ENCODE results near the gene RPL28.
A peak's percentile ranks its signal among the peaks of the same experiment; 100 is the strongest.

The RPL28 gene

DNA sequence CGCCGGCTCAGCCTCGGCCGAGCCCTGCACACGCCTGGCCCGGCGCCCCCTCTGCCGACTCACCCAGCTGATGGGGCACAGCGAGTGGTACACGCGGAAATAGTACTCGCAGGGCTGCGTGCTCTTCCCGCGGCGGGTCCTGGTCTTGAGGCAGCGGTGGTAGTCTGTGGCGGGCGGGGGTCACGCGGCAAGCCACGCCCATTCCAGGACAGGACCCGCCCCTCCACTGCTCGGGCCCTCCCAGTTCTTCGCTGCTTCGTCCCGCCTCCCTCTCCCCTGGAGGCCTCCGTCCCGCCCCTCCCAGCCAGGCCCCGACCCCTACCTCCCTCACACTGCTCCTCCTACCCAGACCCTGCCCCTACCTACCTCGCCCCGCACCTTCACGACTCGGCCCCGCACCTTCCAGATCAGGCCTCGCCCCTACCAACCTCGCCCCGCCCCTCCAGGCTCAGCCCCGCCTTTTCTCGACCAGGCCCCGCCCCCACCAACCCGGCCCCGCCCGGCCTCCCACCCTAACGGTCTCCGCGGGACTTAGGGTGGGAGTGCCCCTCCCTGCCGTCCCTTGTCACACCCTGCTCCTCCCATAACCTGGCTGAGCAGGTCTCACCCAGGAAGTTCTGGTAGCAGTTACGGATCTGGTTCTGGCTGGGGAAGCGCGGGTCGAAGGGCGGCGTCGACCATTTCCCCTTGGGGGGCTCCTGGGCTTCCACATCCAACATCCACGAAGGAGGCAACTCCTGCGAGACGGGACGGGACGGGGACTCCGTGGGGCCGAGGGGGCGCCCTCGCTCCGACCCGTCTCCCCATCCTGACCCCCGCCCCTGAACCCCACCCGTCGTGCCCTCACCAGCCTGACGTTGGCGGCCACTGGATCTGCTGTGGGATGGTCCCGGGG is 31.7 kb upstream of the RPL28 start:
- peak; percentile 43 for DNase-seq

DNA sequence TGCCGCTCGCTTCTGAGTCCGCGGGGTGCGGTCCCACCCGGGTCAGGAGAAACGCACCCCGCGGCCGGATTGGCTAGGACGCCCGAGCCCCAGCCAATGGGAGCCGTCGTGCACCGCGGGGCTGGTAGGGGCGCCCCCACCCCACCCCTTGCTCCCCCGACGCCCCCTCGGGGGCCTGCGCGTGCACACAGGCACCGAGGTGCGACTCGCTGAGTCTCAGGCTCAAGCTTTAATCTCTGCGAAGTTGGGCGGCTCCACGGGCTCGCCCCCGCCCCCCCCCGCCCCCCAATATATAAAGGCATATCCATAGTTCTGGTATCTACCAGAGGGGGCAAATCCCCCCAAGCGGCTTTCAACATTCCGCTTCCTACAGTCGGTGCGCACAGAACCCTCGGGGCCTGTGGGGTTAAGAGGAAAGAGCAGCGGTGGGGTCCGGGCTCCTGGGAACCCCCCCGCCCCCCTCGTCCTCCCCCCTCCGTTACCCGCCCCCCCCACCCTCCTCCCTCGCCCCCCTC is 31.0 kb upstream of the RPL28 start, which contains the start of gene COX6B2:
Gene COX6B2, minus strand, starts transcription at position 22 of the 515 bp plus-strand sequence. CDS start 198 bp downstream, outside the sequence.
- DNase-seq = no peak

DNA sequence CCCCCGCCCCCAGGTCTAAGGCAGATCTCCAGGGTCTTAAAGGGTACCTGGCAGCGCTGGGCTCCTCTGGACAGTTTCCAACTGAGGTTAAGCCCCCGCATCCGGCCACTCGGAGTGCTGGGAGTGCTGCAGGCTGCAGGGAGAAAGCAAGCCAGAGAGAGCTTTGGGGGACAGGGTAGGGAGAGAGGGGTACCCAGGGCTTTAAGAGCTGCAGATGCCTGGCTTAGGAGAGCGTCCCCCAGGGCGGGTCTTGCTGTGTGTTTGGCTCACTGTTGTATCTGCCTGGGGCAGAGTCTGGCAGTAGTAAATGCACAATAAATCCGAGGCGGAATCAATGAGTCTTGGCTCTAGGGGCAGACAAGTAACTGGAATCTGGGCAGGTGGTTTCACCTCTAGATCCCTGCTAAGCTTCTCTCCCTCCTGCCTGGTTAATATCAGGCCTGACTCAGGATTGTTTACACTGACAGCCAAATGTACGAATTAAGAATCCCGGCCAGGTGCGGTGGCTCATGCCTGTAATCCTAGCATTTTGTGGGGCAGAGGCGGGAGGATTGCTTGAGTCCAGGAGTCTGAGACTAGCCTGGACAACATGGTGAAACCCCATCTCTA is 30.4 kb upstream of the RPL28 start:
- DNase-seq = no peak

DNA sequence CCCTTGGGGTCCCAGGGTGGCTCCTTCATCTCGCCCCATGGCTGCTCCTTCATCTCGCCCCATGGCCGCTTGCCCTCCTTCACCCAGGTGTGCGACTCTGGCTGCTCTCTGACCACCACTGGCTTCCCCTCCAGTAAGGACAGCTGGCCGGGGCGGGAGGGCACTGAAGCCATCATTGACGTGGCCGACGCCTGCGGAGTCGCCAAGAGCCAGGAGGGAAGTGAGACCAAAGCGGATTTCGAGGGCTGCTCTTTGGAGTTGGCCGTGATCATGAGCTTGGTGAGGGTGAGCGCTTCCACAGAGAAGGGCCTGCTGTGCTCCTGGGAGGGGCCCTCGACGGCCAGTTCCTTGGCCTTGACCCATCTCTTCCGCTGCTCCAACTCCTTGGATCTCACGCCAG is 27.2 kb upstream of the RPL28 start:
- no peak for DNase-seq

DNA sequence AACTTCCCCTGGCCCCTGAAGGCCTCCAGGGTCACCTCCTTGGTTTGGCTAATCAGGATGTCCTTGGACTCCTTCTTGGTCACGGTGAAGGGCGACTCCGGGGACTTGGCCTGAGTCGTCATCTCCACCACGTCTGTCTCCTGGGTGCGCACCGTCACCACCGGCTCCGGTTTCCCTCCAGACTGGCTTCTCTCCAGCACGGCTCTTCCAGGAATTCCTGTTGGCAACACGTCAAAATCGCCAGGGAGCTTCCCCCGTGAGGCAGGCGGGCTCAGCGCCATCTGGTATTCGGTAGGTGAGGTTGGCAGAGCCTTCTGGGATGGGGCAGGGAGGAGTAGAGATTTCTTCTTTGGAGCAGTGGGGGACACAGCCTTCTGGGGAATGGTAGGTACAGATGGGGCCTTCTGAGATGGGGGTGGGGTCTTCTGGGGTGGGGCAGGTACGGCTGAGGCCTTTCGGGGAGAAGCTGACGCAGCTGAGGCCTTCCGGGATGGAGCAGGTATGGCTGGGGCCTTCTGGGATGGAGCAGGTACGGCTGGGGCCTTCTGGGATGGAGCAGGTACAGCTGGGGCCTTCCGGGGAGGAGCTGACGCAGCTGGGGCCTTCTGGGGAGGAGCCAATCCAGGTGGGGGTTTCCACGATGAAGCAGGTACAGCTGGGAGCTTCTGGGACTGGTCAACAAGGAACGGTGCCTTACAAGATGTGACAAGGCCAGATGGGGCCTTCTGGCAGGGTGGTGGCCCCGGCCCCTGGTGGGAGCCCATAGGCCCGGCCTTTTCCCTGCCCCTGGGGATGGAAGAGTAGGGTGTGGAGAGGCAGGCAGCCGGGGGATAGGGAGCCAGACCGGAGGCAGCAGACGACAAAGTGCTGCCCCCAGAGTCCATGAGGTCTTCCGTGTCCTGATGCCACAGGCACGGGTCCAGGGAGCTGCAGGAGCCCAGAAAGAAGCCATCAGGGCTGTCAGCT is 26.5 kb upstream of the RPL28 start:
- DNase-seq = no peak

DNA sequence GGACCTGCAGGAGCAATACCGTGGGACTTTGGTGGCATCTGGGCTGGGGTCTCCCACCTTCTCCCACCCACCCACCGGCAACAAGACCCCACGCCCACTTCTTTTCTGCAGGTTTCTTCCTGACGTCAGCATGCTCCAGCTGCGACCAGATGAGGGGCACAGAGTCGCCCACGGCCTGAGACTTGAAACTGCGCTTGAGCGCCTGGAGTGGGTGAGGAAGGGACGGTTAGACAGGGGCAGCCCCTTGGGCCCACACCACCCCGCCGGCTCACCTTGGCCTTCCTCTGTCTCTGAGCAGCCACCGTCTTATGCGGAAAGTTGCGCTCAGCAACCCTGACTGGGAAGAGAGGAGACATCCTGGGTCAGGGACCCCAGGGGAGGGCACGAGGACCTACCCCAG is 24.8 kb upstream of the RPL28 start:
- no peak for DNase-seq

DNA sequence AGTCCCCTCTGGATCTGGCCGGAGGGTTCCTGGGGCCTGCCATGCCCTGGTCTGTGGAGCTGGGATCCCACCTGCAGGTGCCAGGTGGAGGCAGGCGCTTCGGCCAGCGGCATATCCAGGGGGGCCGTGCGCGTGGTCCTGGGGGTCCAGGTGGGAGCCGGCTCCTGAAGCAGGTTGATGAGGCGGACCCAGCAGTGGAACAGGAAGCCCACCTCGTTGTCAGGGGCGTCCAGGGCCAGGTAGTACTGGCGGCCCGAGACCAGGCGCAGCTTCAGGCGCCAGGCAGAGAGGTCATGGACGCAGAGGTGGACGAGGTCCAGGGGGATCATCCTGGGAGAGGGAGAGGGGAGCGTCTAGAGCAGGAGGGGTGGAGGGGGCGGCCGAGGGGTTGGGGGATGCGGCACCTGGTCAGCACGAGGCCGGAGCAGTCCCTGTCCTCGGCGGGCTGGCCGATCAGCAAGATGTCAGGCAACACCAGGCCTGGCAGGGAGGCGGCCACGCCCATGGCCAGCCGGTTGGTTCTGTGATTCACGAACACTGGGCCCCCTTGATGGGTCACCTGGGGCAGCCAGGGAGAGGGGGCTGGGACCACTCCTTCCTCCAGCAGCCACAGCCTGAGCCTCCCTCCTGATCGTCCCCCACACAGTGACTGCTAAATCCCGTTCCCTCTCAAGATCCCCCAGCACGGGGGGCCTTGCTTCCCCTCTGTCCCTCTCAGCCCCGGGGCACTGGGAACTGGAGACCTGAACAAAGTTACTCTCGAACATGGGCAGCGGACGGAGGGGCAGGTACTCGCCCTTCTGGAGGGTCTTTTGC is 23.4 kb upstream of the RPL28 start:
- no peak for DNase-seq

DNA sequence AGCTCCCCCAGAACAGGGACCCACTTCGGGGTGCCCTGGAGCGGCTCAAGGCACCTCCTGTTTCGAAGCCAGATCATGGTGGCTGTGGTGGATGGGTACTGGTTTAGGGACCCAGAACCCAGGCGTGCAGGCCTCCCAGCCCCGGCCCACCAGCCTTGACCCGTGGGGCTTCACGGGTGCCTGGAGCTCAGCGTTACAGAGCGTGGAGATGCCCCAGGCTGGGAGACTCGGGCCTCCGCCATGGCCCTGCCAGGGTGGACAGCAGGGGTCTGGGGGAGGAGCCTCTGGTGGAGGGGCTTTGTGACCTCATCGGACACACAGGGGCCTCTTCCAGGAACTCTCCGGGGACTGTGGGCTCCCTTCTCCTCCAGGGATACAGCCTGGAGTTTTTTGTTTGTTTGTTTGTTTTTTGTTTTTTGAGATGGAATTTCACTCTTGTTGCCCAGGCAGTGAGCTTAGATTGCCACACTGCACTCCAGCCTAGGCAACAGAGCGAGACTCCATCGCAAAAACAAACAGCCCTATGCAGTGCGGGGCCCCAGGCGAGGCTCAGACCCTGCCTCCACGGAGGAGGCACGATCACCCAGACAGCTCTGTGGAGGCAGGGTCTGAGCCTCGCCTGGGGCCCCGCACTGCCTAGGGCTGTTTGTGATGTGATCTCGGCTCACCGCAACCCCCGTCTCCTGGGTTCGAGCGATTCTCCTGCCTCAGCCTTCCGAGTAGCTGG is 22.6 kb upstream of the RPL28 start, which contains the start of gene GARIN5B:
Gene GARIN5B, minus strand, starts transcription at position 271 of the 727 bp plus-strand sequence. Its CDS starts 194 bp downstream, at position 77.
- DNase-seq = no peak

DNA sequence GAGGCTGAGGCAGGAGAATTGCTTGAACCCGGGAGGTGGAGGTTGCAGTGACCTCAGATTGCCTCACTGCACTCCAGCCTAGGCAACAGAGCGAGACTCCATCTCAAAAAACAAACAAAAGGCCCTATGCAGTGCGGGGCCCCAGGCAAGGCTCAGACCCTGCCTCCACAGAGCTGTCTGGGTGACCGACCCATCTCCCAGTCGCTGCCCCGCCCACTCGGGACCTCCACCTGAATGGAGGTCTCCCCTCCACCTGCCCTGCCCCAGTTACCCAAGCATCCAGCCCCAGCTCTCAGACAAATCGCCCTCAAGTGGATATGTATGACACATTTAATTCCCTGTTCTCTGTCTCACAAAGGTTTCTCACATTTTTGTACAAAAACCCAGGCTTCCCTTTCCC is 20.5 kb upstream of the RPL28 start:
- no peak for DNase-seq

DNA sequence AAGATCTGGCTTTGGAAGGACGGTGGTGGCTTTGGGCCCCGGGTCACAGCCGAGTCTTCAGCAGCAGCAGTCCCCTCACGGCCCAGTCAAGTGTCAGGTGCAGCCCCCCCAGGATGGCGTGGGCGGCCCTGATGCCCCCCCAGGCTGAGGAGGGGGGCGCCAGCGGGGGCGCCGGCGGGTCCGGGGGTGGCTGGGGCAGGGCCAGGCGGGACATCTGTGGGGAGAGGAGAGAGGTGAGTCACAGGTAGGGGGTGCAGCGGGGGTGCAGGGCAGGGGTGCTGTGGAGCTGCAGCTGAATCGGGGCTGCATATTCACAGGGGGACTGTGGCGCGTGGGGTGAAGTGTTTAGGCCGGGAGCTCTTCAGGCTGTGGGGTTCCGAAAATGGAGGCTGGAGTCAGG is 19.8 kb upstream of the RPL28 start:
- DNase-seq = no peak

DNA sequence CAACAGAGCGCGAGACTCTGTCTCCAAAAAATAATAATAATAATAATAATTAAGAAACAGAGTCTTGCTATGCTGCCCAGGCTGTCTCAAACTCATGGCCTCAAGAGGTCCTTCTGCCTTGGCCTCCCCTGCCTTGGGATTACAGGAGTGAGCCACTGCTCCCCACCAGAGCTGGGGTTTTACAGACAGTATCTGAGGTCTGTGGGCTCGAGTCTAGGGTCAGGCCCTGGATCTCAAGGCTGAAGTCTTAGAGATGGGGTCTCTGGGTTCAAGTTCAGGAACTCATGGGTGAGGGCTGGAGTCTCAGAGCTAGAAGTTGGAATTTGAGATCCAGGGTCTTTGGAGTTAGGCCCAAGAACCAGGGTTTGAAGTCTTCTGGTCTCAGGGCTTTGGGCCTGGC is 18.9 kb upstream of the RPL28 start:
- no peak for DNase-seq

DNA sequence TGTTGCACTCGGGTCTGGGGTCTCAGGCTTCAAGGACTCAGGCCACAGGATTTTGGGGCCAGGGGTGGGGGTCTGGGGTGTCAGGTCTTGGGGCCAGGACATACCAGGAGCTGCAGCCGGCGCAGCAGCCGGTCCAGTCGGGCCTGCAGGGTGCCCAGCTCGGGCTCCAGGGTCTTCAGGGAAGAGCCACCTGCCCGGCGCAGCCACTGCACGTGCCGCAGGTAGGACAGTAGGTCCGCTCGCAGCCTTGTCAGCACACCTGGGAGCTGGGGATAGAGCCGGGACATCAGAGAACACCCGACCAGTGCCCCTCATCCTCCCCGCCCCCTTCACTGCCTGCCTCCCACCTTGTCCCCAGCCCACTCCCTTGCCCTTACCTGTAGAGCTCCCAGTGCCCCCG is 17.6 kb upstream of the RPL28 start:
- DNase-seq = no peak

DNA sequence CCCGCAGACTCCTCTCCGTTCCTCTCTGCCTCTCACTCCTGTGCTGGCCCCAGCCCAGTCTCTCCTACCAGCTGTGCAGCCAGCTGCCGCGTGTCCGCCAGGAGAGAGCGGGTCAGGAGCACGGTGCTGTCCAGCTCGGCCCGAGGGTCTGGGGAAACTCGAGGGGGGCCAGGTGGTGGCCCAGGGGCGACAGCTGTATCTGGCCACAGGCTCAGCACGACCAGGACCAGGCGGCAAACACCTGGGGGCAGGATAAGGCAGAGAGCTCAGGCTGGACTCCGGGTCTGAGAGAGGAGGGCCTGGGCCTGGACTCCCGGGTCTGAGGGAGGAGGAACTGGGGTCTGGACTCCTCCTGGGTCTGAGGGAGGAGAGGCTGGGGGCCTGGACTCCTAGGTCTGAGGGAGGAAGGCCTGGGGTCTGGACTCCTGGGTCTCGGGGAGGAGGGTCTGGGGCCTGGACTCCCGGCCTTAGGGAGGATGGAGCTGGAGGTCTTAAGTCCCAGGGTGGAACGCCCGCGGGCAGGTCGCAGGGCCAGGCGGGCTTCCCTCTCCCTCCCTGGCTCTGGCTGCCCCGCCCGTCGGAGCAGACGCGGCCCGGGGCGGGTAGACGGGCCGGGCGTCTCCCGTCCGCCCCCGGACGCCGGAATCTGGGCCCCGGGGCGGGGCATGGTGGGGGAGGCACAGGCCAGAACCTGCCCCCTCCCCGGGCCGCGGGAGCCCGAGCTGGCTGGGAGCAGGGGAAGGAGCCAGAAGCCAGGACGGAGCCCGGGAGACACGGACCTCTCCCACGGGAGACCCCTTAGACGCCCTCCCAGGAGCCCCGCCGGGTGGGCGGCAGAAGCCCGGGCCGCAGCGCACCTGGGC is 16.8 kb upstream of the RPL28 start:
- no peak for DNase-seq

DNA sequence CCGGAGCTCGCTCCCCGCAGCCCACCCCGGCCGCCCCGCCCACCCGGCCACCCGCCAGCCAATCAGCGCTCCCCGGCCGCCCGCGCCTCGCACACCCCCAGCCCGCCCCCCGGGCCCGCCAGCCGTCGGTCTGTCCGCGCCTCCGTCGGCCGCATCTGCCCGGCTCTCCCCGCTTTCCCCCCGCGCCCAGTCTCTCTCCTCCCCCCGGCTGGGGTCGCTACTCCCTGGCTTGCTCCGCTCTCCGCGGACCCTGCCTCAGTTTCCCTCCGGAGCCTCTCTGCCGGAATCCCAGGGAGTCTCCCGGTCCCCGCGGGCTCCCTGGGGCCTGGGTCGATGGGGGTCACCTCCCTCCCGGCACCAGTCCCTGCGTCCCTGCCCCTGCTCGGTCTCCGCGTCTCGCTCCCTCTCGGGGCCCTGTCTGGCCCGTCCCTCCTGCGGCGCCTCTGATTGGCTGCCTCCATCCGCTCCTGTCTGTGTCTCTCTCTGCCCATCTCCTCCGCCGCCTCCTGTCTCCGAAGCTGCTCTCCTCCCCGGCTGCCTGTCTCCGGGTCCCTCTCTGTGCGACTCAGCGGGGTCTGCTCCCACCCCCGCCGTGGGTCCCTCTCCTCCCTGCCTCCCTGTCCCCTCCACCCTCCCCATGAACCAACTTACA is 16.0 kb upstream of the RPL28 start:
- no peak for DNase-seq

DNA sequence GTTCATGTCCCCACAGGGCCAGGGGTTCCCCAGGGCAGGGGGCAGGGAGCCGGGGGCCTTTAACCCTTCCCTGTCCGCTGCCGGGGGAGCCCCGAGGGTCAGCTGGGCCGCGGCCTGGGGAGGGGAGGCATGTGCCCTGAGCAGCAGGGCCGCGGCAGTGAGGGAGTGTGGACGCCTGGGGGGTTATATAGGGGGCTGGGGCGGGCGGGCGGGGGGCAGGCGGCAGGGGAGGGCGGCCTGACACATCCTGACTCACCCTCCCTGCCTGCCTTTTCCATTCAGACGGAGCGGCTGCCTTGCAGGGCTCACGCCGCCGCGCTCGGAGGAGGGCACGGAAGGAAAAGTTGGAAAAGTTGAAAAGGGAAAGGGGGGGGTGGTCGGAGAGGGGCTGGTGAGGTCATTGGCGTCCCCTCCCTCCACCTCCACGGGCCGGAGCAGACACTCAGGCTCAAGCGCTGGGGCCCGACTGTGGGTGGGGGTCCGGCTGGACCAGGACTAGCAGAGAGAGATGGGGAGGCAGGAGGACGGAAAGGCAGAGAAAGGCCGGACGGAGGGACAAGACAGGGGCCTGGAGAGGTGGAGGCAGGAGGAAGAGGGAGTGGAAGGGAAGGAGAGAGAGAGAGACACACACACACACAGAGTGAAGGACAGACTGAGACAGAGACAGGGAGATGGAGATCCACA is 15.3 kb upstream of the RPL28 start, which contains the start of gene IL11:
Gene IL11, minus strand, starts transcription at position 159 of the 684 bp plus-strand sequence. Its CDS starts 153 bp downstream, at position 6.
- DNase-seq = no peak

DNA sequence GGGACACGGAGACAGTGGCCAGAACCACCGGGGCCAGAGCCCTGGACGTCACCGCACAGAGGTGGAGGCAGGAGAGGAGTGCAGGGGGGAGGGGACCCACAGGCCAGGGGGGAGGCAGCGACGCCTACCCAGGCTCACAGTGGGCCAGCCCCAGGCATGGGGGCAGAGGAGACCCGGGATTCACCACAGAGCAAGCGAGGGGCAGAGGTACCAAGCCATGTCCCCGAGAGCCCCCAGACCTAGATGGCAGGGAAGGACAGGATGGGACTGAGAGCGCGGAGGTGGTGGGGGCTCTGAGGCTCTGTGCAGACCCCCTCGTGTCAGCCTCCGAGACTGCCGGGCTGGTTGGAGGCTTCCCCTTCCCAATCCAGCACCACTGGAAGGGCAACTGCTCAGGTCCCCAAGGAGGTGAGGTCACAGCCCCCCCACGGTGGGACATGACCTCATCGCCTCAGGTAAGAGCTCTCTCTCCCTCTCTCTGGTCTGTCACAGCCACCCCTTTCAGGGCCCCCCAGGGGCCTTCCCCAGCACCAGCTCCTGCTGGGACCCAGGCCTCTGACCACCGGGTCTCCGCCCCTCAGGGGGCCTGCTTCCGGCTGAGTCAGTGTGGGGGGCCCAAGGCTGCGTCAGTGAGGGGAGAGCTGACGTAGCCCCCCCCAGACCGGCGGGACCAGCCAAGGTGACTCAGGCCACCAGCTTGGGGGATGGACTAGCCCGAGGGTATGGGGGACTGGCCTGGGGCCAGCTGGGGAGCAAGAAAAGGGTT is 13.2 kb upstream of the RPL28 start:
- no peak for DNase-seq

DNA sequence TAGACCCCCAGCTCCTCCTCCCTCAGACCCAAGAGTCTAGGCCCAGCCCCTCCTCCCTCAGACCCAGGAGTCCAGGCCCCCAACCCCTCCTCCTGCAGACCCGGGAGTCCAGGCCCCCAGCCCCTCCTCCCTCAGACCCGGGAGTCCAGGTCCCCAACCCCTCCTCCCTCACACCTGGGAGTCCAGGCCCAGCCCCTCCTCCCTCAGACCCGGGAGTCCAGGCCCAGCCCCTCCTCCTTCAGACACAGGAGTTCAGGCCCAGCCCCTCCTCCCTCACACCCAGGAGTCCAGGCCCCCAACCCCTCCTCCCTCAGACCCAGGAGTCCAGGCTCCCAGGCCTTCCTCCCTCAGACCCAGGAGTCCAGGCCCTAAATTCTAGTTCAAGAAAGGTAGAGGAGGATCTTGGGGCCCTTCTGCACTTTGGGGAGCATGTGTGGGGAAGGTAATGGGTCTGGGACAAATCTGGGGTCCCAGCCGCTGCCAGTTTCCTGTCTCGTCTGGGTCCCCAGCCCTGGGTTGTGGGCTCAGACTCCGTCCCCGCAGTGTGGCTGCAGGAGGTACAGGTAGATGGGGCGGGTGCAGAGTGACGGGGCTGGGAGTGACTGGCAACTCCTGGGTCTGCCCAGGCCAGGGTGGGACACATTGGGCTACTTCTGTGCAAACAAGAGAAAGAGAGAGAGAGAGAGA is 12.3 kb upstream of the RPL28 start:
- DNase-seq = no peak

Measured in NCI-H345 (cell line).